AG04450 (cell line): ENCODE results near the gene HSD17B12. TPM values are rescaled to one million over a fixed set of nuclear protein-coding genes. Genes with fewer than 3 reads are reported as not detected.

Experiments
- CTCF ChIA-PET: fragments of 300-600, 350-600 bp; formaldehyde crosslinking; extraction: SDS; loops from one replicate; lab custom pipeline; 2022; ENCODE audit warnings: antibody characterized with exemption, inconsistent platforms; lab: Charles Lee
- POLR2A ChIA-PET: fragments of 350-600 bp; formaldehyde crosslinking; extraction: SDS; loops from one replicate; lab custom pipeline; 2021; ENCODE audit warnings: antibody characterized with exemption, inconsistent platforms; lab: Yijun Ruan, JAX
- DNase-seq: peaks from one replicate; pipeline ENCODE4 v3.0.0-alpha.2; 2011; ENCODE audit warnings: low read depth, low spot score
- H3K27ac ChIP-seq: one replicate; pipeline ENCODE4 v1.5.1; 2012; ENCODE audit warnings: low read depth, low read length, control low read depth
- H3K27me3 ChIP-seq: one replicate; pipeline ENCODE4 v1.6.0; 2012; ENCODE audit warnings: low read length; ENCODE audit not compliant: control insufficient read depth, insufficient read depth
- H3K4me3 ChIP-seq: 2 replicates; pipeline ENCODE4 v1.5.1; 2011; ENCODE audit warnings: mild to moderate bottlenecking, low read depth, low read length, control low read depth
- H3K9me3 ChIP-seq: 2 replicates; pipeline ENCODE4 v1.5.1; 2012; ENCODE audit warnings: low read length; ENCODE audit not compliant: control insufficient read depth, insufficient read depth
- polyA plus RNA-seq: library from polyadenylated mRNA; depleted of rRNA; stranded (reverse); fragments of >200 nt; gene quantifications from 2 replicates; pipeline ENCODE4 v1.2.3, GENCODE V29; 2011
- TF ChIP-seq, protein P1 (sequence below): IDR thresholded peaks from 2 replicates; pipeline ENCODE4 v1.5.1; 2011; ENCODE audit warnings: low read depth, low read length, control low read depth, inconsistent platforms

The HSD17B12 gene
- polyA plus RNA-seq, 1 experiment: 59.3 TPM

DNA sequence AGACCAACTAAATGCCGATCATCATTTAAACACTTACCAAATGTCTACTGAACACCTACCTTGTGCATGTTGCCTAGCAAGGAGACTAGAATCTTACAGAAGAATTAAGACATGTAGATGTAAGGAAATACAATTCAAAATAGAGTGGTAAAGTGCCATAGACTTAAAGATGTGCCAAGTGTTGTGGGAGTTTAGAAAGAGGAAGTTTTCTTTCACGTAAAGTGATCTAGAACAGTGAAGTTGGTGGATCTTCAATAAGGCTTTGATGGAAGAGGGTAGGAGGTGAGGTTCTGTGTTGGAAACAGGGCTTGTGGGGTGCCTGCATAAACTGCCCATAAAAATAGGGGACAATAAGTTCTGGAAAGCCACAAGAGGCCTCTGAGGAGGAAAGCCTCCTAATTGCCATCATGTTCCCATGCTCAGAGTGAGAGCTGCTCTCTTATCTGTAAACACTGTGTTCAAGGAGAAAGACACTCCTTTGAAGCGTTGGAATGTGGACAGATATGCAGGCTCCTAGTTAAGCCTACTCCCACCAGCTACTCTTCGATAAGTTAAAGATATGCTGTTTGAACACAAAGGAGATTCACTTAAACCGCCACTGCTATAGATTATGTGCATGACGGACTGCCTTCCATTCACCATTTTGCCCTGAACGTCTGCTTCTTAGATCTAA, 66.7 kb downstream of the HSD17B12 start:
- ChIA-PET POLR2A (no interaction called here), CTCF (no interaction called here)
- Histone ChIP-seq H3K27me3 (no peaks in the 10 kb centered on the region), H3K9me3 (no peaks in the 10 kb centered on the region), H3K27ac (no peak overlapping the region), H3K4me3 (no peak overlapping the region)
- DNase-seq: no peak
- TF ChIP-seq, protein P1, sequence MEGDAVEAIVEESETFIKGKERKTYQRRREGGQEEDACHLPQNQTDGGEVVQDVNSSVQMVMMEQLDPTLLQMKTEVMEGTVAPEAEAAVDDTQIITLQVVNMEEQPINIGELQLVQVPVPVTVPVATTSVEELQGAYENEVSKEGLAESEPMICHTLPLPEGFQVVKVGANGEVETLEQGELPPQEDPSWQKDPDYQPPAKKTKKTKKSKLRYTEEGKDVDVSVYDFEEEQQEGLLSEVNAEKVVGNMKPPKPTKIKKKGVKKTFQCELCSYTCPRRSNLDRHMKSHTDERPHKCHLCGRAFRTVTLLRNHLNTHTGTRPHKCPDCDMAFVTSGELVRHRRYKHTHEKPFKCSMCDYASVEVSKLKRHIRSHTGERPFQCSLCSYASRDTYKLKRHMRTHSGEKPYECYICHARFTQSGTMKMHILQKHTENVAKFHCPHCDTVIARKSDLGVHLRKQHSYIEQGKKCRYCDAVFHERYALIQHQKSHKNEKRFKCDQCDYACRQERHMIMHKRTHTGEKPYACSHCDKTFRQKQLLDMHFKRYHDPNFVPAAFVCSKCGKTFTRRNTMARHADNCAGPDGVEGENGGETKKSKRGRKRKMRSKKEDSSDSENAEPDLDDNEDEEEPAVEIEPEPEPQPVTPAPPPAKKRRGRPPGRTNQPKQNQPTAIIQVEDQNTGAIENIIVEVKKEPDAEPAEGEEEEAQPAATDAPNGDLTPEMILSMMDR: no peak

DNA sequence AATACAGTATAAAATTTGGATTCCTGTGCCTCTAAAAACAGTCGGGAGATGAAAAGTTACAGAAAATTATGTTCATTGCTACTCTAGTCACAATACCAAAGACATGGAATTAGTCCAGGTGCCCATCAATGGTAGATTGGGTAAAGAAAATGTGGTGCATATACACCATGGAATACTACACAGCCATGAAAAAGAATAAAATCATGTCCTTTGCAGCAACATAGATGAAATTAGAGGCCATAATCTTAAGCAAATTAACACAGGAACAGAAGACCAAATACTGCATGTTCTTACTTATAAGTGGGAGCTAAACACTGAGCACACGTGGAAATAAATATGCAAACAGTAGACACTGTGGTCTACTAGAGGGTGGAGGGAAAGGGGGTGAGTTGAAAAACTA, 67.6 kb downstream of the HSD17B12 start:
- H3K4me3 ChIP-seq: no peak overlapping the region
- ChIA-PET POLR2A (no interaction called here), CTCF (no interaction called here)
- no peak for DNase-seq
- H3K9me3 ChIP-seq: no peaks in the 10 kb centered on the region
- no peak overlapping the region for H3K27ac ChIP-seq
- no peaks in the 10 kb centered on the region for H3K27me3 ChIP-seq
- TF ChIP-seq, protein P1: no peak

DNA sequence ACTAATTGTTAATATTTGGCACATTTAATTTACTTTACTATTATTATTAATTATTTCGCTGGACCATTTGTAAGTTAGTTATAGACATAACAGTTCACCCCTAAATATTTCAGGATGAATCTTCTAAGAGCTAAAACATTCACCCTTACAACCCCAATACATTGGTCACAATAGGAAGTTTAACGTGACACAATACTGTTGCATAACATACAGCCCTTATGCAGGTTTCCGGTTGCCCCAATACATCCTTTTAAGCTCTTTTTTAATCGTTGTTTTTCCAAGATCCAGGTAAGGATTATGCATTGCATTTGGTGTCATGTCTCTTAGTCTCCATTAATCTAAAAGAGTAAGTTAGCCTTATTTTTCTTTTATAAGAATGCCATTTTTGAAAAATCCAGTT, 71.2 kb downstream of the HSD17B12 start:
- Histone ChIP-seq H3K9me3 (no peaks in the 10 kb centered on the region), H3K4me3 (no peak overlapping the region), H3K27me3 (no peaks in the 10 kb centered on the region), H3K27ac (no peak overlapping the region)
- CTCF ChIA-PET: interaction anchor here (0.7 to 1.0 kb wide), 2 partner anchors 74 to 100 kb away, joined by 3 to 4 read pairs; no protein-coding TSS in a partner anchor
- no peak for DNase-seq
- POLR2A ChIA-PET: no interaction called here
- TF ChIP-seq, protein P1: no peak

DNA sequence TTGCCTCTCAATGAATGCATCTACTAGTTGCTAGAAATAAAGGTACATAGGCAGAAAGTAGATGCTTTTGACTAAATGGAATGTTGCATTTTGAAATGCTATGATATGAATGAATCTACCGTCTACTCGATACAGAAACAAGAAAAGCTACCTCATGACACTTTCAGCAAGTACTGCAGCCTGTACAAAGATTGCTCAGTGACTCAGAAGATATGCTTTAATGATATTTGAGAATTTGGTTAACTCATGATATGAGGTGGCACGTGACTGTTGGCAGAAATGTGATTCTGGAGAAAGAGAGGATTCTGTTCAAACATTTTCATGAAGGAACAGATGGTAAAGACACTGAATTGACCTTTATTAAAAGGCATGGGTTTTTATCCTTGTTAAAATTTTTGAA, 76.0 kb downstream of the HSD17B12 start:
- TF ChIP-seq, protein P1: no peak

DNA sequence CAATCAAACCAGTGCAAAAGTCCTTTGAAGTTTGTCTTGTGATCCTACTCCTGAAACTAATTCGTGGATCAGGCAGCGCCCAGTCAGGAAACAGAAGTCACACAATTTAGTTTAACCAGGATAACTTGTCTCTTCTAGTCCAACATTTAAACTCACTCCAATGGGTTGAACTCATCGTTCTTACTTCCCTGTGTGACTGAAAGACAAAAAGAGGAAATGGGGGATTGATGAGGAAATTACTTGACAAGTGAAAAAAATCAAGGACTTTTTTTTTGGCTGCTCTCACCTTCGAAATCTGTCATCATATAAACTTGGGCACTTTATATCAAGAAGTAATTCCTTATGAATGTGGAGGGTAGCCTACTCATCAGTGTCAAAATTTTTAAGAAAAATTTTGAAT, 78.4 kb downstream of the HSD17B12 start:
- TF ChIP-seq, protein P1: no peak
- ChIA-PET CTCF (no interaction called here), POLR2A (no interaction called here)
- Histone ChIP-seq H3K27me3 (no peaks in the 10 kb centered on the region), H3K27ac (no peak overlapping the region), H3K4me3 (no peak overlapping the region), H3K9me3 (no peaks in the 10 kb centered on the region)
- DNase-seq: no peak

More for the DNA sequence above, 76.0 kb downstream of the HSD17B12 start:
- Histone ChIP-seq H3K9me3 (no peaks in the 10 kb centered on the region), H3K27me3 (no peaks in the 10 kb centered on the region), H3K4me3 (no peak overlapping the region), H3K27ac (no peak overlapping the region)
- ChIA-PET CTCF (interaction anchor here (0.9 kb wide), 1 partner anchor 46 kb away, joined by 3 read pairs; no protein-coding TSS in a partner anchor), POLR2A (interaction anchor here (0.6 kb wide), 1 partner anchor 76 kb away, joined by 3 read pairs; the partner anchor contains the start of gene HSD17B12)
- DNase-seq: peak; percentile 33
